H1 (cell line): Measurements from ENCODE around the gene ALDH3A1. TPM values are rescaled to one million over a fixed set of nuclear protein-coding genes. Genes with fewer than 3 reads are reported as not detected.

Experiments used
- CTCF ChIA-PET: fragments of 300-600 bp; sonication (Branson Sonifier 250); formaldehyde crosslinking; loops from one replicate; lab custom pipeline; 2021; ENCODE audit not compliant: partially characterized antibody; lab: Charles Lee
- POLR2A ChIA-PET: fragments of 300-600 bp; sonication (Branson Sonifier 250); formaldehyde crosslinking; loops from one replicate; lab custom pipeline; 2021; ENCODE audit warnings: inconsistent platforms; ENCODE audit not compliant: partially characterized antibody; lab: Charles Lee
- DNase-seq, 2 experiments: peaks; one replicate each; pipeline versions ENCODE4 v3.0.0 to v3.0.0-alpha.2; 2010 to 2022; ENCODE audit warnings: low spot score in 2 of 2, low read depth in 1 of 2, mixed read lengths in 1 of 2
- FAIRE-seq: peaks from 2 replicates; lab custom pipeline; 2011; peaks lifted over from hg19 to GRCh38; lab: Jason Lieb, UNC
- H2AFZ ChIP-seq: 2 replicates; pipeline ENCODE4 v1.8.1; 2012; ENCODE audit warnings: low read length, inconsistent platforms
- H2AK5ac ChIP-seq: 2 replicates; pipeline ENCODE4 v1.6.1; 2013; ENCODE audit warnings: low read depth, low read length
- H2BK120ac ChIP-seq: replicated peaks from 2 replicates; pipeline ENCODE3; 2013; ENCODE audit warnings: low read depth, low read length, inconsistent platforms
- H2BK12ac ChIP-seq: 2 replicates; pipeline ENCODE4 v1.6.1; 2013; ENCODE audit warnings: low read depth, low read length
- H2BK15ac ChIP-seq: 2 replicates; pipeline ENCODE4 v1.6.1; 2013; ENCODE audit warnings: low read length
- H2BK20ac ChIP-seq: 2 replicates; pipeline ENCODE4 v1.6.1; 2013; ENCODE audit warnings: low read length
- H2BK5ac ChIP-seq: 2 replicates; pipeline ENCODE4 v1.6.1; 2013; ENCODE audit warnings: low read depth, low read length
- H3K14ac ChIP-seq: 2 replicates; pipeline ENCODE4 v1.6.1; 2013; ENCODE audit warnings: inconsistent platforms; ENCODE audit not compliant: insufficient read length
- H3K18ac ChIP-seq: 2 replicates; pipeline ENCODE4 v1.6.1; 2013; ENCODE audit warnings: low read length; ENCODE audit errors: extremely low read depth
- H3K23ac ChIP-seq: 2 replicates; pipeline ENCODE4 v1.6.1; 2013; ENCODE audit warnings: inconsistent platforms; ENCODE audit not compliant: insufficient read length
- H3K23me2 ChIP-seq: 2 replicates; pipeline ENCODE4 v1.6.1; 2013; ENCODE audit warnings: low read depth, low read length
- H3K27ac ChIP-seq: 2 replicates; pipeline ENCODE4 v1.6.1; 2011; ENCODE audit warnings: low read depth, low read length, inconsistent platforms
- H3K27me3 ChIP-seq, 4 experiments: replicated peaks in 1 of 4; 1 replicate in 1 of 4; 2 replicates in 3 of 4; pipeline versions ENCODE4 v1.6.1 to v1.8.1; 2011 to 2013; ENCODE audit warnings: low read length in 3 of 4, mild to moderate bottlenecking in 3 of 4, inconsistent platforms in 2 of 4, mixed read lengths in 2 of 4, moderate library complexity in 1 of 4; ENCODE audit not compliant: control insufficient read depth in 3 of 4, insufficient read depth in 3 of 4; ENCODE audit errors: extremely low read depth in 1 of 4
- H3K36me3 ChIP-seq, 4 experiments: 2 replicates each; pipeline versions ENCODE4 v1.6.1 to v1.8.1; 2011 to 2013; ENCODE audit warnings: mild to moderate bottlenecking in 4 of 4, low read length in 3 of 4, moderate library complexity in 2 of 4, control low read depth in 1 of 4, inconsistent platforms in 1 of 4; ENCODE audit not compliant: insufficient read depth in 4 of 4, control insufficient read depth in 2 of 4
- H3K4ac ChIP-seq: replicated peaks from 2 replicates; pipeline ENCODE3; 2013; ENCODE audit warnings: low read length, low read depth, mixed read lengths, inconsistent platforms; ENCODE audit not compliant: insufficient read length
- H3K4me1 ChIP-seq, 4 experiments: replicated peaks in 1 of 4; 1 replicate in 1 of 4; 2 replicates in 3 of 4; pipeline versions ENCODE4 v1.6.1 to v1.8.1; 2011 to 2013; ENCODE audit warnings: low read length in 3 of 4, inconsistent platforms in 2 of 4, mixed read lengths in 1 of 4; ENCODE audit not compliant: insufficient read depth in 4 of 4, control insufficient read depth in 3 of 4
- H3K4me2 ChIP-seq, 2 experiments: 2 replicates each; pipeline versions ENCODE4 v1.6.1 to v1.8.1; 2011 to 2013; ENCODE audit warnings: low read depth in 2 of 2, low read length in 2 of 2, control low read depth in 1 of 2, inconsistent platforms in 1 of 2, mild to moderate bottlenecking in 1 of 2; ENCODE audit not compliant: insufficient read depth in 1 of 2
- H3K4me3 ChIP-seq, 4 experiments: fragments of 200-600, 300-600 bp in 1 of 4; sonication (generic), shearing (Covaris generic), sonication (Bioruptor Twin) in 1 of 4; 2 replicates each; pipeline versions ENCODE4 v1.5.1 to v1.8.1; 2011 to 2016; ENCODE audit warnings: low read length in 4 of 4, low read depth in 3 of 4, control low read depth in 2 of 4, inconsistent platforms in 2 of 4, mild to moderate bottlenecking in 2 of 4, mixed read lengths in 1 of 4, moderate library complexity in 1 of 4; ENCODE audit not compliant: insufficient read depth in 2 of 4; ENCODE audit errors: extremely low read depth in 1 of 4
- H3K56ac ChIP-seq: replicated peaks from 2 replicates; pipeline ENCODE3; 2013; ENCODE audit warnings: low read depth, mild to moderate bottlenecking, mixed read lengths, low read length, inconsistent platforms; ENCODE audit not compliant: insufficient read length
- H3K79me1 ChIP-seq: 2 replicates; pipeline ENCODE4 v1.6.1; 2013; ENCODE audit warnings: low read depth, low read length, control low read depth
- H3K79me2 ChIP-seq, 2 experiments: 2 replicates each; pipeline versions ENCODE4 v1.6.1 to v1.8.1; 2012 to 2013; ENCODE audit warnings: low read length in 2 of 2, mild to moderate bottlenecking in 2 of 2, inconsistent platforms in 1 of 2; ENCODE audit not compliant: insufficient read depth in 2 of 2, control insufficient read depth in 1 of 2
- H3K9ac ChIP-seq, 4 experiments: replicated peaks in 1 of 4; 1 replicate in 1 of 4; 2 replicates in 3 of 4; pipeline versions ENCODE4 v1.6.1 to v1.8.1; 2011 to 2013; ENCODE audit warnings: low read depth in 3 of 4, low read length in 3 of 4, control low read depth in 2 of 4, mild to moderate bottlenecking in 2 of 4, moderate library complexity in 2 of 4, inconsistent platforms in 1 of 4; ENCODE audit errors: extremely low read depth in 1 of 4
- H3K9me3 ChIP-seq, 2 experiments: 2 replicates each; pipeline versions ENCODE4 v1.6.1 to v1.8.1; 2012 to 2013; ENCODE audit warnings: mild to moderate bottlenecking in 2 of 2, moderate library complexity in 2 of 2, control low read depth in 1 of 2, inconsistent platforms in 1 of 2, low read depth in 1 of 2, low read length in 1 of 2, mixed read lengths in 1 of 2; ENCODE audit not compliant: insufficient read depth in 2 of 2
- H4K20me1 ChIP-seq, 2 experiments: replicated peaks in 1 of 2; 2 replicates each; pipeline versions ENCODE3 to v1.8.1; 2011 to 2013; ENCODE audit warnings: inconsistent platforms in 2 of 2, low read length in 2 of 2, mild to moderate bottlenecking in 1 of 2; ENCODE audit not compliant: insufficient read depth in 2 of 2, control insufficient read depth in 1 of 2
- H4K5ac ChIP-seq: 2 replicates; pipeline ENCODE4 v1.6.1; 2013; ENCODE audit warnings: low read length, low read depth, mixed read lengths, inconsistent platforms; ENCODE audit not compliant: insufficient read length
- H4K8ac ChIP-seq: 2 replicates; pipeline ENCODE4 v1.8.0; 2013; ENCODE audit warnings: mild to moderate bottlenecking, moderate library complexity, low read length, inconsistent platforms; ENCODE audit not compliant: insufficient read depth; ENCODE audit errors: extremely low read depth
- H4K91ac ChIP-seq: replicated peaks from 2 replicates; pipeline ENCODE3; 2013; ENCODE audit warnings: low read length, mixed read lengths, inconsistent platforms; ENCODE audit not compliant: insufficient read length
- ASH2L ChIP-seq: fragments of 200-600, 300-600 bp; sonication (generic); IDR thresholded peaks from one replicate; pipeline ENCODE4 v1.7.1; 2017; ENCODE audit warnings: low read length
- CHD1 ChIP-seq: IDR thresholded peaks from 2 replicates; pipeline ENCODE4 v1.6.1; 2012; ENCODE audit warnings: low read depth, low read length, improper control_type of control experiment
- CREB1 ChIP-seq: IDR thresholded peaks from 2 replicates; pipeline ENCODE4 v1.6.1; 2012; ENCODE audit warnings: inconsistent platforms
- KDM5A ChIP-seq: fragments of 200-600 bp; IDR thresholded peaks from 2 replicates; pipeline ENCODE4 v1.7.1; 2012; ENCODE audit warnings: mild to moderate bottlenecking, low read length, inconsistent platforms, mixed read lengths
- NRF1 ChIP-seq: IDR thresholded peaks from 2 replicates; pipeline ENCODE4 v1.6.1; 2011; ENCODE audit warnings: mild to moderate bottlenecking, low read depth, low read length, improper control_type of control experiment
- PHF8 ChIP-seq: fragments of 200-600 bp; sonication (generic); conservative IDR thresholded peaks from 2 replicates; pipeline ENCODE4 v1.7.1; 2012; ENCODE audit warnings: low read depth, mild to moderate bottlenecking, inconsistent platforms, low read length, moderate library complexity
- RNF2 ChIP-seq: fragments of 200-900, 300-1000 bp; sonication (generic); IDR thresholded peaks from 2 replicates; pipeline ENCODE4 v1.7.1; 2016; ENCODE audit warnings: borderline replicate concordance, low read depth, mild to moderate bottlenecking, antibody characterized with exemption, low read length; ENCODE audit not compliant: poor library complexity, severe bottlenecking; ENCODE audit errors: missing control alignments
- SAP30 ChIP-seq: fragments of 300-600 bp; sonication (generic); IDR thresholded peaks from 2 replicates; pipeline ENCODE4 v1.7.1; 2012; ENCODE audit warnings: low read length, moderate library complexity, mild to moderate bottlenecking, inconsistent platforms; ENCODE audit not compliant: insufficient read depth, insufficient replicate concordance
- TAF1 ChIP-seq: IDR thresholded peaks from 2 replicates; pipeline ENCODE4 v1.6.1; 2011; ENCODE audit warnings: mild to moderate bottlenecking, low read depth, low read length
- WGBS, 2 experiments: shearing (Covaris generic) in 1 of 2; methylation state at CpG; one replicate each; pipeline versions ENCODE4 v1.1.6 to v1.1.7; 2013 to 2015; ENCODE audit warnings: low lambda C conversion rate in 2 of 2, mixed read lengths in 2 of 2, inconsistent platforms in 1 of 2, low coverage in 1 of 2, missing lambda C conversion rate in 1 of 2; ENCODE audit not compliant: insufficient replicate concordance in 2 of 2, insufficient coverage in 1 of 2, insufficient read length in 1 of 2; ENCODE audit errors: extremely low coverage in 1 of 2, missing lambda C conversion rate in 1 of 2; 5-methylcytosine and 5-hydroxymethylcytosine counted together
- polyA plus RNA-seq, 7 experiments: library from polyadenylated mRNA; depleted of rRNA in 3 of 7; stranded (reverse) in 5 of 7; unstranded in 2 of 7; fragments of >200 nt in 5 of 7; fragments of 200-250 nt in 2 of 7; gene quantifications; 1 replicate in 5 of 7; 2 replicates in 1 of 7; 4 replicates in 1 of 7; pipeline versions ENCODE4 v1.2.1 to v1.2.3, GENCODE V29; 2011 to 2013; ENCODE audit warnings: missing spikeins in 2 of 7, mixed read lengths in 2 of 7
- total RNA-seq: library from RNA; stranded (reverse); fragmentation: NEBNext Ultra II Directional; extraction: Animal tissue kit (Norgen Biotek cat#: 25700); gene quantifications from 2 replicates; pipeline ENCODE4 v1.2.1, GENCODE V29; 2021

ALDH3A1 gene
- total and polyA plus RNA-seq, 2 of the 8 experiments (the other 6 are each of a cell fraction or from before 2014, with no cell fraction given) = 0.37 to 1.4 TPM

GRCh38 chr17:19739241-19740201 is 8.6 kb downstream of the ALDH3A1 start:
- Histone ChIP-seq H2AK5ac (no peak overlapping the region), H3K4ac (no peak overlapping the region), H4K8ac (no peak overlapping the region), H3K23ac (no peak overlapping the region), H4K20me1 (no peaks in the 10 kb centered on the region), H3K4me3 (no peak overlapping the region), H2BK20ac (no peak overlapping the region), H3K4me2 (no peak overlapping the region), H3K4me1 (peaks cover 0 to 3% (median 2%) of the 10 kb centered on the region in 4 experiments; a peak in 2 of 7 replicates), H4K91ac (no peak overlapping the region), H3K27ac (no peak overlapping the region), H2AFZ (no peak overlapping the region), H4K5ac (no peak overlapping the region), H3K56ac (no peak overlapping the region), H3K18ac (no peak overlapping the region), H3K23me2 (0 out of 2 replicates have a peak, but pooled peaks cover 2% of the 10 kb centered on the region), H2BK120ac (no peak overlapping the region), H3K9me3 (no peaks in the 10 kb centered on the region), H2BK15ac (no peak overlapping the region), H2BK12ac (no peak overlapping the region), H3K27me3 (no peaks in the 10 kb centered on the region; a peak in 2 of 7 replicates), H2BK5ac (no peak overlapping the region), H3K36me3 (no peaks in the 10 kb centered on the region), H3K9ac (no peak overlapping the region), H3K79me2 (no peaks in the 10 kb centered on the region), H3K79me1 (no peaks in the 10 kb centered on the region), H3K14ac (no peak overlapping the region)
- ChIA-PET POLR2A (no interaction called here), CTCF (interaction anchor here (0.8 to 3.3 kb wide), 3 partner anchors 21 to 162 kb away, joined by 3 to 11 read pairs (median 4); no protein-coding TSS in a partner anchor)
- WGBS, 2 experiments = 91% methylated on average over 26 of the region's 26 CpGs; no CpG with 5 or more reads in 1 of the 2 experiments
- no peak for TF ChIP-seq CHD1
- no peak for TF ChIP-seq ASH2L
- no peak for TF ChIP-seq RNF2
- TF ChIP-seq PHF8 = no peak
- TF ChIP-seq TAF1 = no peak
- no peak for TF ChIP-seq KDM5A
- no peak for TF ChIP-seq SAP30
- no peak for TF ChIP-seq CREB1
- TF ChIP-seq NRF1 = no peak
- FAIRE-seq (no peak), DNase-seq (no peak)
